Ishikawa (cell line): Measurements from ENCODE around the gene RFX4.

Experiments
- CEBPB ChIP-seq: IDR thresholded peaks from 2 replicates; pipeline ENCODE4 v1.6.1; 2012
- EP300 ChIP-seq: IDR thresholded peaks from 2 replicates; pipeline ENCODE4 v1.6.1; 2012; ENCODE audit warnings: borderline replicate concordance
- MAX ChIP-seq: IDR thresholded peaks from 2 replicates; pipeline ENCODE4 v1.6.1; 2012
- NFIC ChIP-seq: IDR thresholded peaks from 2 replicates; pipeline ENCODE4 v1.6.1; 2012
- RAD21 ChIP-seq: IDR thresholded peaks from 2 replicates; pipeline ENCODE4 v1.6.1; 2012; ENCODE audit warnings: low read depth
- TAF1 ChIP-seq: IDR thresholded peaks from 2 replicates; pipeline ENCODE4 v1.6.1; 2012; ENCODE audit warnings: low read depth, mild to moderate bottlenecking
- TCF12 ChIP-seq: IDR thresholded peaks from 2 replicates; pipeline ENCODE4 v1.6.1; 2012; ENCODE audit warnings: low read depth
- TF ChIP-seq, protein P1 (sequence below): IDR thresholded peaks from 2 replicates; pipeline ENCODE4 v1.6.1; 2012; ENCODE audit warnings: low read depth, mild to moderate bottlenecking

DNA sequence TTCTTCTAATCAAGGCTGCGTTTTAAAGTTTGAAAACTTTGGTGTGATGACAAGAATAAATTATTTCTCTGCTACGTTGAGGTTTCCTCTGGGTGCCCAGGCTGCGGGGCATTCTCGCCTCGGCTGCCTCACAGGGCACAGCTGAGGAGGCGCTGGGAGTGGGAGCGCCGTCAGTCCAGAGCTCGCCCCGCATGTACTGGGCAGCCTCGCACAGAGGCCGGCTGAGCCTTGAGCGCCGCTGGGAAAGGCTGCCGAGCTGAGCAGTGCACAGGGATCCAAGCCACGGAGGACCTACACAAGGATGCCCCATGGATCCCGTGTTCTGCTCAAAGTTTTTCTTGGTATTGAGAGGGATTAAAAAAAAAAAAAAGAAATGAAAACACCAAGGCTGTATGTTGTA, 11.6 kb downstream of the RFX4 start:
- TF ChIP-seq EP300 (no peak), CEBPB (no peak), MAX (no peak), TAF1 (no peak), NFIC (no peak), TCF12 (no peak), RAD21 (no peak)
- TF ChIP-seq, protein P1, sequence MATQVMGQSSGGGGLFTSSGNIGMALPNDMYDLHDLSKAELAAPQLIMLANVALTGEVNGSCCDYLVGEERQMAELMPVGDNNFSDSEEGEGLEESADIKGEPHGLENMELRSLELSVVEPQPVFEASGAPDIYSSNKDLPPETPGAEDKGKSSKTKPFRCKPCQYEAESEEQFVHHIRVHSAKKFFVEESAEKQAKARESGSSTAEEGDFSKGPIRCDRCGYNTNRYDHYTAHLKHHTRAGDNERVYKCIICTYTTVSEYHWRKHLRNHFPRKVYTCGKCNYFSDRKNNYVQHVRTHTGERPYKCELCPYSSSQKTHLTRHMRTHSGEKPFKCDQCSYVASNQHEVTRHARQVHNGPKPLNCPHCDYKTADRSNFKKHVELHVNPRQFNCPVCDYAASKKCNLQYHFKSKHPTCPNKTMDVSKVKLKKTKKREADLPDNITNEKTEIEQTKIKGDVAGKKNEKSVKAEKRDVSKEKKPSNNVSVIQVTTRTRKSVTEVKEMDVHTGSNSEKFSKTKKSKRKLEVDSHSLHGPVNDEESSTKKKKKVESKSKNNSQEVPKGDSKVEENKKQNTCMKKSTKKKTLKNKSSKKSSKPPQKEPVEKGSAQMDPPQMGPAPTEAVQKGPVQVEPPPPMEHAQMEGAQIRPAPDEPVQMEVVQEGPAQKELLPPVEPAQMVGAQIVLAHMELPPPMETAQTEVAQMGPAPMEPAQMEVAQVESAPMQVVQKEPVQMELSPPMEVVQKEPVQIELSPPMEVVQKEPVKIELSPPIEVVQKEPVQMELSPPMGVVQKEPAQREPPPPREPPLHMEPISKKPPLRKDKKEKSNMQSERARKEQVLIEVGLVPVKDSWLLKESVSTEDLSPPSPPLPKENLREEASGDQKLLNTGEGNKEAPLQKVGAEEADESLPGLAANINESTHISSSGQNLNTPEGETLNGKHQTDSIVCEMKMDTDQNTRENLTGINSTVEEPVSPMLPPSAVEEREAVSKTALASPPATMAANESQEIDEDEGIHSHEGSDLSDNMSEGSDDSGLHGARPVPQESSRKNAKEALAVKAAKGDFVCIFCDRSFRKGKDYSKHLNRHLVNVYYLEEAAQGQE: no peak
